MM.1S (cell line): ENCODE measurements around the gene MARF1.

Experiments used
- DNase-seq: peaks from one replicate; pipeline ENCODE4 v3.0.0-alpha.2; 2015
- H2AFZ ChIP-seq: fragments of 300-600 bp; sonication (generic); 2 replicates; pipeline ENCODE4 v1.6.0; 2016; ENCODE audit warnings: antibody characterized with exemption, low read length
- H3F3A ChIP-seq: fragments of 300-600 bp; sonication (generic); 2 replicates; pipeline ENCODE4 v1.6.1; 2016; ENCODE audit warnings: mild to moderate bottlenecking, antibody characterized with exemption, low read length, moderate library complexity, mixed read lengths; ENCODE audit not compliant: insufficient read depth
- H3K27ac ChIP-seq: fragments of 300-600 bp; sonication (generic); 2 replicates; pipeline ENCODE4 v1.5.1; 2016; ENCODE audit warnings: mild to moderate bottlenecking, low read length
- H3K27me3 ChIP-seq: fragments of 300-600 bp; sonication (generic); replicated peaks from 2 replicates; pipeline ENCODE4 v1.6.0; 2016; ENCODE audit warnings: low read length; ENCODE audit not compliant: insufficient read depth
- H3K36me3 ChIP-seq: fragments of 300-600 bp; sonication (generic); replicated peaks from 2 replicates; pipeline ENCODE4 v1.6.1; 2016; ENCODE audit warnings: mild to moderate bottlenecking, low read length, mixed read lengths; ENCODE audit not compliant: insufficient read depth
- H3K4me1 ChIP-seq: fragments of 300-600 bp; sonication (generic); 2 replicates; pipeline ENCODE4 v1.6.1; 2016; ENCODE audit warnings: low read length, mixed read lengths
- H3K4me2 ChIP-seq: fragments of 300-600 bp; sonication (generic); 2 replicates; pipeline ENCODE4 v1.6.0; 2016; ENCODE audit warnings: low read depth, low read length
- H3K4me3 ChIP-seq: fragments of 300-600 bp; sonication (generic); 2 replicates; pipeline ENCODE4 v1.5.1; 2016; ENCODE audit warnings: low read length, mixed read lengths
- H3K79me2 ChIP-seq: fragments of 300-600 bp; sonication (generic); 2 replicates; pipeline ENCODE4 v1.6.1; 2016; ENCODE audit warnings: mixed run types, low read length, mixed read lengths
- H3K9ac ChIP-seq: fragments of 300-600 bp; sonication (generic); 2 replicates; pipeline ENCODE4 v1.6.1; 2016; ENCODE audit warnings: low read length, mixed read lengths
- H3K9me2 ChIP-seq: fragments of 300-600 bp; sonication (generic); replicated peaks from 2 replicates; pipeline ENCODE4 v1.6.1; 2016; ENCODE audit warnings: mild to moderate bottlenecking, low read length, mixed read lengths; ENCODE audit not compliant: insufficient read depth
- H3K9me3 ChIP-seq: fragments of 300-600 bp; sonication (generic); replicated peaks from 2 replicates; pipeline ENCODE4 v1.6.1; 2016; ENCODE audit warnings: mild to moderate bottlenecking, low read length, mixed read lengths; ENCODE audit not compliant: insufficient read depth
- H4K20me1 ChIP-seq: fragments of 300-600 bp; sonication (generic); 2 replicates; pipeline ENCODE4 v1.6.1; 2016; ENCODE audit warnings: mild to moderate bottlenecking, low read length, moderate library complexity, mixed read lengths; ENCODE audit not compliant: insufficient read depth
- CTCF ChIP-seq: fragments of 300-600 bp; sonication (generic); IDR thresholded peaks from 2 replicates; pipeline ENCODE4 v1.5.1; 2016; ENCODE audit warnings: antibody characterized with exemption, low read length, mixed read lengths
- EZH2 ChIP-seq: fragments of 300-600 bp; sonication (generic); optimal IDR thresholded peaks from 2 replicates; pipeline ENCODE3; 2017; ENCODE audit warnings: low read depth, mild to moderate bottlenecking, antibody characterized with exemption, low read length, mixed read lengths
- EZH2phosphoT487 ChIP-seq: fragments of 300-600 bp; sonication (generic); IDR thresholded peaks from 2 replicates; pipeline ENCODE4 v1.6.1; 2018; ENCODE audit warnings: antibody characterized with exemption, low read length

MARF1 gene

GRCh38 chr16:15610369-15610871, 32.5 kb downstream of the MARF1 start:
- Histone ChIP-seq H3K27ac (no peak overlapping the region), H3K4me1 (no peaks in the 10 kb centered on the region), H4K20me1 (no peaks in the 10 kb centered on the region), H3K9ac (no peak overlapping the region), H3K36me3 (0 out of 2 replicates have a peak, but pooled peaks cover 4% of the 10 kb centered on the region), H3K4me2 (no peak overlapping the region), H3K79me2 (no peaks in the 10 kb centered on the region), H2AFZ (no peak overlapping the region), H3K4me3 (no peak overlapping the region), H3K27me3 (no peaks in the 10 kb centered on the region), H3K9me3 (no peaks in the 10 kb centered on the region), H3F3A (no peaks in the 10 kb centered on the region), H3K9me2 (no peaks in the 10 kb centered on the region)
- TF ChIP-seq EZH2 (no peak), CTCF (no peak), EZH2phosphoT487 (no peak)
- DNase-seq: no peak

- Histone ChIP-seq H3K9me3 (no peaks in the 10 kb centered on the region), H3K27ac (no peak overlapping the region), H3K27me3 (no peaks in the 10 kb centered on the region), H3K4me3 (no peak overlapping the region), H2AFZ (no peak overlapping the region), H3K79me2 (no peaks in the 10 kb centered on the region), H3K36me3 (0 out of 2 replicates have a peak, but pooled peaks cover 4% of the 10 kb centered on the region), H3K4me1 (no peaks in the 10 kb centered on the region), H3K9ac (no peak overlapping the region), H3K9me2 (no peaks in the 10 kb centered on the region), H3K4me2 (no peak overlapping the region), H4K20me1 (no peaks in the 10 kb centered on the region), H3F3A (no peaks in the 10 kb centered on the region)
- no peak for DNase-seq
- no peak for TF ChIP-seq EZH2phosphoT487
These were observed 33.7 kb downstream of the MARF1 start for GRCh38 chr16:15609286-15609649.

GRCh38 chr16:15608398-15609285, 34.3 kb downstream of the MARF1 start:
- Histone ChIP-seq H3K4me2 (no peak overlapping the region), H3K27me3 (no peaks in the 10 kb centered on the region), H3K9ac (no peak overlapping the region), H2AFZ (no peak overlapping the region), H3K27ac (no peak overlapping the region), H3K4me3 (no peak overlapping the region), H3K9me2 (no peaks in the 10 kb centered on the region), H3K36me3 (0 out of 2 replicates have a peak, but pooled peaks cover 4% of the 10 kb centered on the region), H3F3A (no peaks in the 10 kb centered on the region), H4K20me1 (no peaks in the 10 kb centered on the region), H3K79me2 (no peaks in the 10 kb centered on the region), H3K9me3 (no peaks in the 10 kb centered on the region), H3K4me1 (no peaks in the 10 kb centered on the region)
- DNase-seq: no peak
- no peak for TF ChIP-seq EZH2phosphoT487
- no peak for TF ChIP-seq EZH2
- no peak for TF ChIP-seq CTCF
